MCF 10A (cell line): ENCODE data around the gene LTB4R. TPM values are rescaled to one million over a fixed set of nuclear protein-coding genes. Genes with fewer than 3 reads are reported as not detected.

ENCODE experiments used
- BruUV-seq: library from RNA; stranded (reverse); fragments of 400-500 nt; replicated peaks from 2 replicates; lab custom pipeline; 2021; lab: Mats Ljungman, UMichigan
- CTCF ChIA-PET: fragments of 300-600 bp; sonication (Branson Sonifier 250); formaldehyde crosslinking; extraction: SDS; loops from one replicate; lab custom pipeline; 2021; ENCODE audit warnings: antibody characterized with exemption, inconsistent platforms; lab: Yijun Ruan, JAX
- POLR2A ChIA-PET: fragments of 300-600, 350-650 bp; sonication (Branson Sonifier 250); formaldehyde crosslinking; extraction: SDS; loops from one replicate; lab custom pipeline; 2020; ENCODE audit warnings: antibody characterized with exemption, inconsistent platforms; lab: Yijun Ruan, JAX
- DNase-seq: peaks from one replicate; pipeline ENCODE4 v3.0.0-alpha.2; 2018; ENCODE audit not compliant: unreplicated experiment
- H3K27ac Mint-ChIP-seq: one replicate; pipeline ENCODE4 v1.8.0; 2022; ENCODE audit warnings: mild to moderate bottlenecking, low read depth, mixed read lengths; ENCODE audit not compliant: unreplicated experiment
- H3K27me3 Mint-ChIP-seq: one replicate; pipeline ENCODE4 v1.8.0; 2022; ENCODE audit warnings: mixed read lengths; ENCODE audit not compliant: insufficient read depth, unreplicated experiment
- H3K36me3 Mint-ChIP-seq: one replicate; pipeline ENCODE4 v1.8.0; 2022; ENCODE audit warnings: mild to moderate bottlenecking, moderate library complexity, mixed read lengths; ENCODE audit not compliant: insufficient read depth, unreplicated experiment
- H3K4me1 Mint-ChIP-seq: one replicate; pipeline ENCODE4 v1.8.0; 2022; ENCODE audit warnings: mixed read lengths; ENCODE audit not compliant: insufficient read depth, unreplicated experiment
- H3K4me3 Mint-ChIP-seq: one replicate; pipeline ENCODE4 v1.8.0; 2022; ENCODE audit warnings: mild to moderate bottlenecking, moderate library complexity, mixed read lengths; ENCODE audit not compliant: unreplicated experiment
- H3K9me3 Mint-ChIP-seq: one replicate; pipeline ENCODE4 v1.8.0; 2022; ENCODE audit warnings: mixed read lengths; ENCODE audit not compliant: unreplicated experiment
- CTCF ChIP-seq: fragments of 200-600 bp; IDR thresholded peaks from one replicate; pipeline ENCODE4 v1.8.0; 2022; ENCODE audit warnings: antibody characterized with exemption, mild to moderate bottlenecking; ENCODE audit not compliant: unreplicated experiment
- intact Hi-C: fragments of 100-400 bp; cut with micrococcal nuclease; formaldehyde crosslinking; loops from 2 replicates; pipeline ENCODE4 v1.14.1; 2022
- total RNA-seq: library from RNA; stranded (reverse); gene quantifications from 2 replicates; pipeline ENCODE4 v1.2.3, GENCODE V29; 2022

LTB4R gene
- total RNA-seq, 1 experiment from 2014 or later: 15.8 TPM

GRCh38 chr14:24329073-24329663 lies 17.9 kb downstream of the LTB4R start:
- no peaks in the 10 kb centered on the region for H3K27me3 Mint-ChIP-seq
- TF ChIP-seq CTCF: no peak
- H3K9me3 Mint-ChIP-seq: no peaks in the 10 kb centered on the region
- intact Hi-C loops: no loop called here
- ChIA-PET CTCF (interaction anchor here (0.6 to 16.6 kb wide), 14 partner anchors 9 to 972 kb away, joined by 3 to 626 read pairs (median 5); partner anchors contain the start of genes CBLN3, CIDEB, KHNYN and LTB4R), POLR2A (interaction anchor here (0.6 kb wide), 1 partner anchor 107 kb away, joined by 3 read pairs; no protein-coding TSS in a partner anchor)
- no TSS peak for BruUV-seq
- no peak for DNase-seq
- peaks cover 7% of the 10 kb centered on the region for H3K4me1 Mint-ChIP-seq
- H3K36me3 Mint-ChIP-seq: peaks cover 6% of the 10 kb centered on the region
- no peak overlapping the region for H3K4me3 Mint-ChIP-seq
- H3K27ac Mint-ChIP-seq: no peak overlapping the region

- H3K36me3 Mint-ChIP-seq: peaks cover 6% of the 10 kb centered on the region
- H3K27ac Mint-ChIP-seq: no peak overlapping the region
- no peak for DNase-seq
- H3K9me3 Mint-ChIP-seq: no peaks in the 10 kb centered on the region
- intact Hi-C loops: no loop called here
- ChIA-PET CTCF (interaction anchor here (0.6 to 16.6 kb wide), 12 partner anchors 10 to 972 kb away, joined by 3 to 626 read pairs (median 6); partner anchors contain the start of genes CBLN3, CIDEB, KHNYN and LTB4R), POLR2A (no interaction called here)
- no peak overlapping the region for H3K4me3 Mint-ChIP-seq
- no TSS peak for BruUV-seq
- H3K4me1 Mint-ChIP-seq: peaks cover 7% of the 10 kb centered on the region
- TF ChIP-seq CTCF: no peak
- H3K27me3 Mint-ChIP-seq: peaks cover 2% of the 10 kb centered on the region
Observed at GRCh38 chr14:24329736-24330135, 18.4 kb downstream of the LTB4R start.

- TF ChIP-seq CTCF: no peak
- ChIA-PET CTCF (interaction anchor here (0.6 to 16.6 kb wide), 18 partner anchors 8 to 110 kb away, joined by 3 to 626 read pairs (median 8); partner anchors contain the start of genes CBLN3, CIDEB, KHNYN and LTB4R), POLR2A (interaction anchor here (1.9 to 3.3 kb wide), 2 partner anchors 100 to 106 kb away, joined by 7 to 52 read pairs; partner anchors contain the start of genes CBLN3 and KHNYN)
- DNase-seq: no peak
- H3K4me3 Mint-ChIP-seq: no peak overlapping the region
- peaks cover 11% of the 10 kb centered on the region for H3K27me3 Mint-ChIP-seq
- H3K9me3 Mint-ChIP-seq: no peaks in the 10 kb centered on the region
- H3K36me3 Mint-ChIP-seq: peaks cover 6% of the 10 kb centered on the region
- H3K4me1 Mint-ChIP-seq: peaks cover 7% of the 10 kb centered on the region
- no TSS peak for BruUV-seq
- H3K27ac Mint-ChIP-seq: no peak overlapping the region
- intact Hi-C loops: no loop called here
Observed at GRCh38 chr14:24330973-24331674, 19.8 kb downstream of the LTB4R start.
